Activated naive CD8-positive, alpha-beta T cell treated with anti-CD3 and anti-CD28 coated beads, Interleukin-2, amount 50 U/mL, for 16 hours (primary cell): ENCODE measurements around the gene PRPS1.
"Not testable (repeated sequence)": the region's sequence is repeated elsewhere in the genome, so short reads cannot be mapped to it uniquely, and the experiment has no call there.

Experiments
- DNase-seq: peaks from one replicate; pipeline ENCODE4 v3.0.0-alpha.2; 2020; ENCODE audit warnings: low read depth, low spot score

The PRPS1 gene

GRCh38 chrX:107630031-107630689, 1.9 kb downstream of the PRPS1 start:
- no peak for DNase-seq

GRCh38 chrX:107632346-107632745, 4.0 kb downstream of the PRPS1 start:
- DNase-seq = no peak

GRCh38 chrX:107646735-107647134, 18.4 kb downstream of the PRPS1 start:
- no peak for DNase-seq

- DNase-seq = no peak
Measured at GRCh38 chrX:107648332-107648731, 20.0 kb downstream of the PRPS1 start.

- no peak for DNase-seq
Measured at GRCh38 chrX:107654566-107654871, 26.2 kb downstream of the PRPS1 start.

GRCh38 chrX:107654872-107655761, 26.8 kb downstream of the PRPS1 start:
- peak; percentile 31 for DNase-seq

GRCh38 chrX:107656978-107657377, 28.7 kb downstream of the PRPS1 start:
- no peak for DNase-seq

GRCh38 chrX:107658660-107659059, 30.4 kb downstream of the PRPS1 start:
- no peak for DNase-seq

GRCh38 chrX:107659286-107659685, 31.0 kb downstream of the PRPS1 start:
- no peak for DNase-seq

- no peak for DNase-seq
Measured at GRCh38 chrX:107659768-107660167, 31.5 kb downstream of the PRPS1 start.

GRCh38 chrX:107662145-107662544, 33.8 kb downstream of the PRPS1 start:
- DNase-seq = no peak

GRCh38 chrX:107662824-107663223, 34.5 kb downstream of the PRPS1 start:
- DNase-seq = no peak

GRCh38 chrX:107666931-107667330, 38.6 kb downstream of the PRPS1 start:
- DNase-seq = no peak

- no peak for DNase-seq
Measured at GRCh38 chrX:107667426-107667825, 39.1 kb downstream of the PRPS1 start.

- DNase-seq = not testable (repeated sequence)
Measured at GRCh38 chrX:107668710-107669109, 40.4 kb downstream of the PRPS1 start.

- DNase-seq = no peak
Measured at GRCh38 chrX:107669261-107669660, 41.0 kb downstream of the PRPS1 start.

- no peak for DNase-seq
Measured at GRCh38 chrX:107669885-107670628, 41.7 kb downstream of the PRPS1 start.

- DNase-seq = not testable (repeated sequence)
Measured at GRCh38 chrX:107671256-107671655, 42.9 kb downstream of the PRPS1 start.

GRCh38 chrX:107672955-107673378, 44.7 kb downstream of the PRPS1 start:
- DNase-seq = peak; percentile 38

GRCh38 chrX:107673431-107673830, 45.1 kb downstream of the PRPS1 start:
- no peak for DNase-seq

GRCh38 chrX:107673933-107674479, 45.7 kb downstream of the PRPS1 start:
- peak; percentile 65 for DNase-seq
